ENCODE measurements around the gene RRP9.

GRCh38 chr3:51945031-51945840 is 3.5 kb upstream of the RRP9 start:
- TF ChIP-seq, protein P1, sequence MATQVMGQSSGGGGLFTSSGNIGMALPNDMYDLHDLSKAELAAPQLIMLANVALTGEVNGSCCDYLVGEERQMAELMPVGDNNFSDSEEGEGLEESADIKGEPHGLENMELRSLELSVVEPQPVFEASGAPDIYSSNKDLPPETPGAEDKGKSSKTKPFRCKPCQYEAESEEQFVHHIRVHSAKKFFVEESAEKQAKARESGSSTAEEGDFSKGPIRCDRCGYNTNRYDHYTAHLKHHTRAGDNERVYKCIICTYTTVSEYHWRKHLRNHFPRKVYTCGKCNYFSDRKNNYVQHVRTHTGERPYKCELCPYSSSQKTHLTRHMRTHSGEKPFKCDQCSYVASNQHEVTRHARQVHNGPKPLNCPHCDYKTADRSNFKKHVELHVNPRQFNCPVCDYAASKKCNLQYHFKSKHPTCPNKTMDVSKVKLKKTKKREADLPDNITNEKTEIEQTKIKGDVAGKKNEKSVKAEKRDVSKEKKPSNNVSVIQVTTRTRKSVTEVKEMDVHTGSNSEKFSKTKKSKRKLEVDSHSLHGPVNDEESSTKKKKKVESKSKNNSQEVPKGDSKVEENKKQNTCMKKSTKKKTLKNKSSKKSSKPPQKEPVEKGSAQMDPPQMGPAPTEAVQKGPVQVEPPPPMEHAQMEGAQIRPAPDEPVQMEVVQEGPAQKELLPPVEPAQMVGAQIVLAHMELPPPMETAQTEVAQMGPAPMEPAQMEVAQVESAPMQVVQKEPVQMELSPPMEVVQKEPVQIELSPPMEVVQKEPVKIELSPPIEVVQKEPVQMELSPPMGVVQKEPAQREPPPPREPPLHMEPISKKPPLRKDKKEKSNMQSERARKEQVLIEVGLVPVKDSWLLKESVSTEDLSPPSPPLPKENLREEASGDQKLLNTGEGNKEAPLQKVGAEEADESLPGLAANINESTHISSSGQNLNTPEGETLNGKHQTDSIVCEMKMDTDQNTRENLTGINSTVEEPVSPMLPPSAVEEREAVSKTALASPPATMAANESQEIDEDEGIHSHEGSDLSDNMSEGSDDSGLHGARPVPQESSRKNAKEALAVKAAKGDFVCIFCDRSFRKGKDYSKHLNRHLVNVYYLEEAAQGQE (IDR thresholded peaks at IDR 0.05; ENCODE audit: low read depth), result no peak
- TF ChIP-seq MAX (IDR thresholded peaks at IDR 0.05) (no peak), EP300 (IDR thresholded peaks at IDR 0.05; ENCODE audit: borderline replicate concordance) (no peak), RAD21 (IDR thresholded peaks at IDR 0.05; ENCODE audit: low read depth) (no peak), FOXM1 (IDR thresholded peaks at IDR 0.05; ENCODE audit: borderline replicate concordance, low read depth) (no peak), TCF12 (IDR thresholded peaks at IDR 0.05; ENCODE audit: low read depth) (no peak), NFIC (IDR thresholded peaks at IDR 0.05) (no peak), USF1 (IDR thresholded peaks at IDR 0.05) (no peak), EGR1 (IDR thresholded peaks at IDR 0.05) (no peak), CEBPB (IDR thresholded peaks at IDR 0.05) (no peak)
